Naive thymus-derived CD8-positive, alpha-beta T cell (primary cell): Measurements from ENCODE around the gene SCRN2. TPM values are rescaled to one million over a fixed set of nuclear protein-coding genes. Genes with fewer than 3 reads are reported as not detected.
A peak's percentile ranks its signal among the peaks of the same experiment; 100 is the strongest.

Source experiments
- ATAC-seq, 2 donors: fragments of 150-1000 bp; cut with Tn5 transposase in 1 of 2; sonication (Bioruptor Pico), chemical (Tn5 transposase) in 1 of 2; 1 replicate in 1 of 2; 2 replicates in 1 of 2; pipeline ENCODE4 v1.10.0; 2021; ENCODE audit warnings: mild to moderate bottlenecking in 2 of 2, moderate library complexity in 2 of 2
- POLR2A ChIA-PET: fragments of 350-600 bp; sonication (Branson Sonifier 250); formaldehyde crosslinking; loops from one replicate; lab custom pipeline; 2021; ENCODE audit warnings: antibody characterized with exemption; lab: Charles Lee
- DNase-seq, 10 donors: peaks; one replicate each; pipeline versions ENCODE4 v3.0.0 to v3.0.0-alpha.2; 2020 to 2022
- H3K27ac Mint-ChIP-seq, 10 donors: one replicate each; pipeline ENCODE4 v1.8.0; 2020 to 2022; ENCODE audit warnings: mild to moderate bottlenecking in 10 of 10, mixed read lengths in 10 of 10, moderate library complexity in 4 of 10, inconsistent platforms in 1 of 10
- H3K27me3 Mint-ChIP-seq, 5 donors: one replicate each; pipeline ENCODE4 v1.8.0; 2021 to 2022; ENCODE audit warnings: mixed read lengths in 5 of 5
- H3K36me3 Mint-ChIP-seq, 3 donors: one replicate each; pipeline ENCODE4 v1.8.0; 2020 to 2022; ENCODE audit warnings: mixed read lengths in 3 of 3, mild to moderate bottlenecking in 2 of 3, inconsistent platforms in 1 of 3
- H3K4me1 Mint-ChIP-seq, 4 donors: one replicate each; pipeline ENCODE4 v1.8.0; 2021 to 2022; ENCODE audit warnings: mixed read lengths in 4 of 4
- H3K4me3 Mint-ChIP-seq, 10 donors: one replicate each; pipeline ENCODE4 v1.8.0; 2020 to 2022; ENCODE audit warnings: mild to moderate bottlenecking in 10 of 10, mixed read lengths in 10 of 10, moderate library complexity in 6 of 10, inconsistent platforms in 1 of 10
- H3K9me3 Mint-ChIP-seq, 9 donors: one replicate each; pipeline ENCODE4 v1.8.0; 2020 to 2022; ENCODE audit warnings: mixed read lengths in 9 of 9, mild to moderate bottlenecking in 3 of 9, inconsistent platforms in 1 of 9, moderate library complexity in 1 of 9
- polyA plus RNA-seq, 3 donors: library from polyadenylated mRNA; unstranded; fragments of 300-500 nt; fragmentation: Illumina TruSeq; gene quantifications; one replicate each; pipeline ENCODE4 v1.2.3, GENCODE V29; 2021
- total RNA-seq, 8 experiments: library from RNA in 2 of 8; stranded (reverse) in 2 of 8; gene quantifications; one replicate each; pipeline ENCODE4 v1.2.3 and lab custom pipeline; 2021 to 2026

Gene SCRN2
- total and polyA plus RNA-seq, 5 experiments from 2014 or later, result 19.3 to 46.0 (median 37.9) TPM

- ATAC-seq (no peak), DNase-seq (no peak)
- Mint-ChIP-seq H3K27me3 (peaks cover 8 to 37% (median 24%) of the 10 kb centered on the region in 5 donors), H3K4me3 (no peak overlapping the region), H3K9me3 (no peaks in the 10 kb centered on the region), H3K36me3 (no peaks in the 10 kb centered on the region), H3K27ac (peak overlapping the region in 1 of 10 donors; percentile 89), H3K4me1 (peaks cover 0 to 12% (median 3%) of the 10 kb centered on the region in 4 donors)
- POLR2A ChIA-PET, result no interaction called here
Measured at GRCh38 chr17:47867813-47868533, 26.9 kb upstream of the SCRN2 start.

- no peak for ATAC-seq
- POLR2A ChIA-PET, result no interaction called here
- Mint-ChIP-seq H3K36me3 (no peaks in the 10 kb centered on the region), H3K4me3 (no peak overlapping the region), H3K27ac (no peak overlapping the region), H3K4me1 (peaks cover 0 to 15% (median 3%) of the 10 kb centered on the region in 4 donors), H3K9me3 (no peaks in the 10 kb centered on the region), H3K27me3 (peaks cover 7 to 28% (median 22%) of the 10 kb centered on the region in 5 donors)
- no peak for DNase-seq
Measured at GRCh38 chr17:47866941-47867340, 25.9 kb upstream of the SCRN2 start.

GRCh38 chr17:47864791-47865216, 23.7 kb upstream of the SCRN2 start:
- no peak for ATAC-seq
- no peak for DNase-seq

GRCh38 chr17:47862621-47863440, 21.8 kb upstream of the SCRN2 start:
- POLR2A ChIA-PET, result no interaction called here
- H3K27ac Mint-ChIP-seq, result no peak overlapping the region
- H3K4me1 Mint-ChIP-seq, result peaks cover 0 to 15% (median 5%) of the 10 kb centered on the region in 4 donors
- peaks cover 4 to 16% (median 9%) of the 10 kb centered on the region in 5 donors for H3K27me3 Mint-ChIP-seq
- H3K9me3 Mint-ChIP-seq, result no peaks in the 10 kb centered on the region
- DNase-seq (no peak), ATAC-seq (no peak)
- H3K4me3 Mint-ChIP-seq, result no peak overlapping the region
- H3K36me3 Mint-ChIP-seq, result no peaks in the 10 kb centered on the region

More at GRCh38 chr17:47864791-47865216, 23.7 kb upstream of the SCRN2 start:
- Mint-ChIP-seq H3K36me3 (no peaks in the 10 kb centered on the region), H3K27me3 (peaks cover 2 to 14% (median 11%) of the 10 kb centered on the region in 5 donors), H3K4me1 (peaks cover 0 to 15% (median 2%) of the 10 kb centered on the region in 4 donors), H3K4me3 (peak overlapping the region in 1 of 10 donors; percentile 30), H3K9me3 (no peaks in the 10 kb centered on the region), H3K27ac (peak overlapping the region in 2 of 10 donors; percentile 41 to 60)
- POLR2A ChIA-PET, result interaction anchor here (0.5 to 2.3 kb wide), 2 partner anchors 12 to 31 kb away, joined by 4 to 7 read pairs; partner anchors contain the start of gene SP2

GRCh38 chr17:47860386-47860785, 19.3 kb upstream of the SCRN2 start:
- DNase-seq, result no peak
- ATAC-seq, result no peak
- POLR2A ChIA-PET, result no interaction called here
- Mint-ChIP-seq H3K4me1 (peaks cover 0 to 15% (median 5%) of the 10 kb centered on the region in 4 donors), H3K27me3 (peaks cover 4 to 31% (median 19%) of the 10 kb centered on the region in 5 donors), H3K9me3 (no peaks in the 10 kb centered on the region), H3K4me3 (no peak overlapping the region), H3K27ac (no peak overlapping the region), H3K36me3 (no peaks in the 10 kb centered on the region)

GRCh38 chr17:47857551-47858455, 16.7 kb upstream of the SCRN2 start:
- Mint-ChIP-seq H3K4me3 (no peak overlapping the region), H3K27ac (peak overlapping the region in 1 of 10 donors; percentile 41), H3K9me3 (no peaks in the 10 kb centered on the region), H3K27me3 (peaks cover 27 to 56% (median 41%) of the 10 kb centered on the region in 5 donors), H3K36me3 (no peaks in the 10 kb centered on the region), H3K4me1 (peaks cover 0 to 8% (median 4%) of the 10 kb centered on the region in 4 donors)
- ATAC-seq (no peak), DNase-seq (no peak)
- POLR2A ChIA-PET, result interaction anchor here (0.6 kb wide), 1 partner anchor 11 kb away, joined by 4 read pairs; no protein-coding TSS in a partner anchor

- ATAC-seq (no peak), DNase-seq (no peak)
- Mint-ChIP-seq H3K9me3 (no peaks in the 10 kb centered on the region), H3K27me3 (peaks cover 35 to 66% (median 50%) of the 10 kb centered on the region in 5 donors), H3K36me3 (no peaks in the 10 kb centered on the region), H3K4me3 (no peak overlapping the region), H3K27ac (peak overlapping the region in 1 of 10 donors; percentile 43), H3K4me1 (peaks cover 7 to 17% (median 10%) of the 10 kb centered on the region in 4 donors)
- POLR2A ChIA-PET, result interaction anchor here (0.6 kb wide), 1 partner anchor 8 kb away, joined by 3 read pairs; no protein-coding TSS in a partner anchor
Measured at GRCh38 chr17:47856830-47857229, 15.8 kb upstream of the SCRN2 start.

GRCh38 chr17:47855737-47856136, 14.7 kb upstream of the SCRN2 start:
- Mint-ChIP-seq H3K27me3 (peaks cover 36 to 75% (median 55%) of the 10 kb centered on the region in 5 donors), H3K4me1 (peaks cover 10 to 22% (median 11%) of the 10 kb centered on the region in 4 donors), H3K36me3 (no peaks in the 10 kb centered on the region), H3K9me3 (no peaks in the 10 kb centered on the region), H3K27ac (no peak overlapping the region), H3K4me3 (no peak overlapping the region)
- ATAC-seq, result no peak
- POLR2A ChIA-PET, result interaction anchor here (1.3 kb wide), 1 partner anchor 39 kb away, joined by 3 read pairs; no protein-coding TSS in a partner anchor
- no peak for DNase-seq

GRCh38 chr17:47853616-47854015, 12.5 kb upstream of the SCRN2 start:
- Mint-ChIP-seq H3K27me3 (peaks cover 45 to 83% (median 71%) of the 10 kb centered on the region in 5 donors), H3K4me3 (no peak overlapping the region), H3K4me1 (peaks cover 13 to 38% (median 18%) of the 10 kb centered on the region in 4 donors), H3K9me3 (no peaks in the 10 kb centered on the region), H3K27ac (no peak overlapping the region), H3K36me3 (no peaks in the 10 kb centered on the region)
- ATAC-seq (no peak), DNase-seq (no peak)
- POLR2A ChIA-PET, result no interaction called here

- H3K27me3 Mint-ChIP-seq, result peaks cover 46 to 92% (median 74%) of the 10 kb centered on the region in 5 donors
Measured at GRCh38 chr17:47852113-47852949, 11.3 kb upstream of the SCRN2 start.

GRCh38 chr17:47851764-47852112, 10.7 kb upstream of the SCRN2 start:
- DNase-seq (no peak), ATAC-seq (no peak)
- Mint-ChIP-seq H3K4me3 (peak overlapping the region in 7 of 10 donors; percentile 22 to 83 (median 75)), H3K9me3 (no peaks in the 10 kb centered on the region), H3K36me3 (no peaks in the 10 kb centered on the region), H3K27ac (no peak overlapping the region), H3K27me3 (peaks cover 46 to 93% (median 75%) of the 10 kb centered on the region in 5 donors), H3K4me1 (peaks cover 15 to 46% (median 21%) of the 10 kb centered on the region in 4 donors)
- POLR2A ChIA-PET, result interaction anchor here (0.9 to 15.9 kb wide), 2 partner anchors 20 to 41 kb away, joined by 3 to 203 read pairs; partner anchors contain the start of genes LRRC46, MRPL10 and SP2

More at GRCh38 chr17:47852113-47852949, 11.3 kb upstream of the SCRN2 start:
- POLR2A ChIA-PET, result interaction anchor here (0.6 kb wide), 1 partner anchor 43 kb away, joined by 3 read pairs; the partner anchor contains the start of gene SP2
- peaks cover 13 to 40% (median 19%) of the 10 kb centered on the region in 4 donors for H3K4me1 Mint-ChIP-seq
- ATAC-seq, result no peak
- DNase-seq, result peak in 1 of 10 donors; percentile 20
- peak overlapping the region; percentile 37 to 83 (median 66) for H3K4me3 Mint-ChIP-seq
- H3K27ac Mint-ChIP-seq, result no peak overlapping the region
- H3K9me3 Mint-ChIP-seq, result no peaks in the 10 kb centered on the region
- no peaks in the 10 kb centered on the region for H3K36me3 Mint-ChIP-seq
